HepG2 (cell line): ENCODE data around the gene OTOG.

Source experiments
- ZBTB10 ChIP-seq: sonication (generic); formaldehyde crosslinking; IDR thresholded peaks from 2 replicates; pipeline ENCODE4 v1.4.0; 2020; ENCODE audit warnings: missing genetic modification reagents, borderline replicate concordance
- TF ChIP-seq, protein P1 (sequence below): sonication (generic); formaldehyde crosslinking; IDR thresholded peaks from 2 replicates; pipeline ENCODE4 v1.5.1; 2020; ENCODE audit warnings: mild to moderate bottlenecking, missing genetic modification reagents, borderline replicate concordance

GRCh38 chr11:17515443-17516176 is 31.4 kb upstream of the OTOG start:
- no peak for TF ChIP-seq ZBTB10 (CRISPR knock-in tag)
- TF ChIP-seq, protein P1, sequence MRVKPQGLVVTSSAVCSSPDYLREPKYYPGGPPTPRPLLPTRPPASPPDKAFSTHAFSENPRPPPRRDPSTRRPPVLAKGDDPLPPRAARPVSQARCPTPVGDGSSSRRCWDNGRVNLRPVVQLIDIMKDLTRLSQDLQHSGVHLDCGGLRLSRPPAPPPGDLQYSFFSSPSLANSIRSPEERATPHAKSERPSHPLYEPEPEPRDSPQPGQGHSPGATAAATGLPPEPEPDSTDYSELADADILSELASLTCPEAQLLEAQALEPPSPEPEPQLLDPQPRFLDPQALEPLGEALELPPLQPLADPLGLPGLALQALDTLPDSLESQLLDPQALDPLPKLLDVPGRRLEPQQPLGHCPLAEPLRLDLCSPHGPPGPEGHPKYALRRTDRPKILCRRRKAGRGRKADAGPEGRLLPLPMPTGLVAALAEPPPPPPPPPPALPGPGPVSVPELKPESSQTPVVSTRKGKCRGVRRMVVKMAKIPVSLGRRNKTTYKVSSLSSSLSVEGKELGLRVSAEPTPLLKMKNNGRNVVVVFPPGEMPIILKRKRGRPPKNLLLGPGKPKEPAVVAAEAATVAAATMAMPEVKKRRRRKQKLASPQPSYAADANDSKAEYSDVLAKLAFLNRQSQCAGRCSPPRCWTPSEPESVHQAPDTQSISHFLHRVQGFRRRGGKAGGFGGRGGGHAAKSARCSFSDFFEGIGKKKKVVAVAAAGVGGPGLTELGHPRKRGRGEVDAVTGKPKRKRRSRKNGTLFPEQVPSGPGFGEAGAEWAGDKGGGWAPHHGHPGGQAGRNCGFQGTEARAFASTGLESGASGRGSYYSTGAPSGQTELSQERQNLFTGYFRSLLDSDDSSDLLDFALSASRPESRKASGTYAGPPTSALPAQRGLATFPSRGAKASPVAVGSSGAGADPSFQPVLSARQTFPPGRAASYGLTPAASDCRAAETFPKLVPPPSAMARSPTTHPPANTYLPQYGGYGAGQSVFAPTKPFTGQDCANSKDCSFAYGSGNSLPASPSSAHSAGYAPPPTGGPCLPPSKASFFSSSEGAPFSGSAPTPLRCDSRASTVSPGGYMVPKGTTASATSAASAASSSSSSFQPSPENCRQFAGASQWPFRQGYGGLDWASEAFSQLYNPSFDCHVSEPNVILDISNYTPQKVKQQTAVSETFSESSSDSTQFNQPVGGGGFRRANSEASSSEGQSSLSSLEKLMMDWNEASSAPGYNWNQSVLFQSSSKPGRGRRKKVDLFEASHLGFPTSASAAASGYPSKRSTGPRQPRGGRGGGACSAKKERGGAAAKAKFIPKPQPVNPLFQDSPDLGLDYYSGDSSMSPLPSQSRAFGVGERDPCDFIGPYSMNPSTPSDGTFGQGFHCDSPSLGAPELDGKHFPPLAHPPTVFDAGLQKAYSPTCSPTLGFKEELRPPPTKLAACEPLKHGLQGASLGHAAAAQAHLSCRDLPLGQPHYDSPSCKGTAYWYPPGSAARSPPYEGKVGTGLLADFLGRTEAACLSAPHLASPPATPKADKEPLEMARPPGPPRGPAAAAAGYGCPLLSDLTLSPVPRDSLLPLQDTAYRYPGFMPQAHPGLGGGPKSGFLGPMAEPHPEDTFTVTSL: no peak
